Measurements from ENCODE around the gene PLEKHA3.
A peak's percentile ranks its signal among the peaks of the same experiment; 100 is the strongest.

Gene PLEKHA3

DNA sequence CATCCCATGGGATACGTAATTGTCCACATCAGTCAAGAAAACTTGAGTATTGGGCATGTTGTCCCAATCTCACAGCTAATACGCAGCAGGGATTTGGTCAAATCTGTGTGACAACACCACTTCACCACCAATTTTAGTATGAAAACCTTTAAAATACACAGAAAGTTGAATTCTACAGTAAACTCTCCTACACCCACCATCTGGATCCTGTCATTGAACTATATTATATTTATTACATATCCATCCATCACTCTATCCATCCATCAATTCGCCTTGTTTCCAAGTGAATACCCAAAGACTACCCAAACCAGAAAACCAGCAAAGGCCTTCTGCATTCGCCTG lies 1.0 kb upstream of the PLEKHA3 start:
- TF ChIP-seq, protein P1, sequence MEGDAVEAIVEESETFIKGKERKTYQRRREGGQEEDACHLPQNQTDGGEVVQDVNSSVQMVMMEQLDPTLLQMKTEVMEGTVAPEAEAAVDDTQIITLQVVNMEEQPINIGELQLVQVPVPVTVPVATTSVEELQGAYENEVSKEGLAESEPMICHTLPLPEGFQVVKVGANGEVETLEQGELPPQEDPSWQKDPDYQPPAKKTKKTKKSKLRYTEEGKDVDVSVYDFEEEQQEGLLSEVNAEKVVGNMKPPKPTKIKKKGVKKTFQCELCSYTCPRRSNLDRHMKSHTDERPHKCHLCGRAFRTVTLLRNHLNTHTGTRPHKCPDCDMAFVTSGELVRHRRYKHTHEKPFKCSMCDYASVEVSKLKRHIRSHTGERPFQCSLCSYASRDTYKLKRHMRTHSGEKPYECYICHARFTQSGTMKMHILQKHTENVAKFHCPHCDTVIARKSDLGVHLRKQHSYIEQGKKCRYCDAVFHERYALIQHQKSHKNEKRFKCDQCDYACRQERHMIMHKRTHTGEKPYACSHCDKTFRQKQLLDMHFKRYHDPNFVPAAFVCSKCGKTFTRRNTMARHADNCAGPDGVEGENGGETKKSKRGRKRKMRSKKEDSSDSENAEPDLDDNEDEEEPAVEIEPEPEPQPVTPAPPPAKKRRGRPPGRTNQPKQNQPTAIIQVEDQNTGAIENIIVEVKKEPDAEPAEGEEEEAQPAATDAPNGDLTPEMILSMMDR (IDR thresholded peaks at IDR 0.05; ENCODE audit: low read depth, low read length), result no peak
- peak overlapping the region; percentile 85 for H3K4me3 ChIP-seq (ENCODE audit: low read depth, low read length)

DNA sequence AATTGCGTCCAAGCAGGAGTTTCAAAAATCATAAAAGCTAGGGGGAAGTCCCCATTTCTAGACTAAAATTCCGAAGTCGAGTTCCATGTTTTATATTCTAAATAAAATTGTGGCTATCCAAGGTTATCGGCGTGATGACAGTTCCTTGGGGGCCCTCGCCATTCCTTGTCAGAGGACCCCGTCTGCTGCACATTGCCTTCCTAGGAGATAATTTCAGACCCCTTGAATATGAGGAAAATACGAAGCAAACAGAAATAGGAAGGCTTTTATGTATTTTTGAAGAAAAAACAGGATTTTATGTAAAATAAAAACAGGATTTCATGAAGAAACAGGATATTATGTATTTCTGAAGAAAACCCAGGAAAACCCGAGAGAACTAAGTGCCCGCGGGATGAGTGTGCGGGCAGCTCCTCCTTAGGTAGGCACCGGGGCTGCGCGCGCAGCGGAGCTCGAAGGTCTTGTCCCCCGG lies 465 bp upstream of the PLEKHA3 start:
- TF ChIP-seq, protein P1 (IDR thresholded peaks at IDR 0.05; ENCODE audit: low read depth, low read length), result no peak
- H3K4me3 ChIP-seq (ENCODE audit: low read depth, low read length), result peak overlapping the region; percentile 44

DNA sequence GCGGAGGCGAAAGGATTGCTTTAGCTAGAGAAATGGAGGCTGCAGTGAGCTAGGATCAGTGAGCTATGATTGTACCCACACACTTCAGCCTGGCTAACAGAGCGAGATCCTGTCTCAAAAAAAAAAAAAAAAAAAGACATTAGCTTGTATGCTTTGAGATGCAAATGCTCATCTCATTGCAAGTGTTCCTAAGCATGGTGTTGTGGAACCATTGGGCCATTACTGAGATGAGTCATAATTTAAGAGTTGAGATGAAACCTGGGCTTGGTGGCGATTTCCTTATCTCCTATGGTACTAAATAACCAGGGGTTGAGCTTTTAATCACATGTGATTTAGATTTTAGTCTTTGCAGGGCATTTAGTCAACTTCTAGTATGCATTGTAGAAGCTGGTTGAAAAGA lies 2.2 kb downstream of the PLEKHA3 start:
- TF ChIP-seq, protein P1 (IDR thresholded peaks at IDR 0.05; ENCODE audit: low read depth, low read length), result no peak
- H3K4me3 ChIP-seq (ENCODE audit: low read depth, low read length), result no peak overlapping the region

DNA sequence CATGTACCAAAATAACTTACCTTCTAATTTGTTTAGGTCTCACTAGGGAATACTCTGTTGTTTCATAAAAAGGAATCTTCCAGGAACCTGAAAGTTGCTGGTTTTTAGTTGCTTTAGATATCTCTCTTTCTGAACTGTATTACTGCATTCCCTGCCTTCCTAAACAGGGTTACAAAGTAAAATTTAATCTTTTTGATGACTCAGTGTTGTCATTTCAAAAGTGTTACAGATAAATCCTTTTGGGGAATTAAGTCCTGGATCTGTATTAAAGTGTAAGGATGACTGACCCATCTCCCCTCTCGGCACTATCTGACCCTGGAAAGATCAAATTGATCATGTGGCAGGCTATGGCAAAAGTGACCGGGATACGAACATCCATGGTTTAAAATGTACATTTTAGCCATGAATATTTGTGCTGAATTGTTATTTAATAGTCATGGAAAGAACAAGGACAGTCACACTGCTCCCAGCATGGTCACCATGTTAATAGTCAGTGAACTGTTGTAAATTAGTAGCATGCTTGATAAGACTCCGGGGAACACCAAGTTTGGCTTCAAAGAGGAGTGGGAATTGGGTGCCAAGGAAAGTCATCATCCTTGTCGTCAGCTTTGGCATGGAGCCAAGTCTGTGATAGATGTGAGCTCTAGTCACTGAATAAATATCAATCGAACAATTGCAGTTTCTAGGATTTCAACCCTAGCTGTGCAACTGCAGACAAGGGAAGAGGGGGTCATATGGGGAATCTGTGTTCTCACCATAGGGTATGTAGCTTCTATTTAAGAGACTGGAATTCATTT lies 4.2 kb downstream of the PLEKHA3 start:
- TF ChIP-seq, protein P1 (IDR thresholded peaks at IDR 0.05; ENCODE audit: low read depth, low read length), result no peak
- no peak overlapping the region for H3K4me3 ChIP-seq (ENCODE audit: low read depth, low read length)

DNA sequence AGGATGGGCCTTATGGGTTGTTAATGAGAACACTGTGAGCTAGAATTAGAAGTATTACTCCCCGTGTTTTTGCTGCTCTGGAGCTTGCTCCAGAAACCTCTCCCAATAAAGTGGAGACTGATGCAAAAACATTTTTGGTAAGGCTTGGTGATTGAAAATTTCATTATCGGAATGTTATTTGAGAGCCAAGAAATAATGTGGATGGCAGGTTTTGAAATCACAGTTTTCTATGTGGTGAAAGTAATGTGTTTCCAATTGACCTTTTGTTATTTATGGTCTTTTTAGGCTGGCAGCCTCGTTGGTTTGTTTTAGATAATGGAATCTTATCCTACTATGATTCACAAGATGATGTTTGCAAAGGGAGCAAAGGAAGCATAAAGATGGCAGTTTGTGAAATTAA lies 5.1 kb downstream of the PLEKHA3 start:
- TF ChIP-seq, protein P1 (IDR thresholded peaks at IDR 0.05; ENCODE audit: low read depth, low read length), result no peak
- H3K4me3 ChIP-seq (ENCODE audit: low read depth, low read length), result no peak overlapping the region

DNA sequence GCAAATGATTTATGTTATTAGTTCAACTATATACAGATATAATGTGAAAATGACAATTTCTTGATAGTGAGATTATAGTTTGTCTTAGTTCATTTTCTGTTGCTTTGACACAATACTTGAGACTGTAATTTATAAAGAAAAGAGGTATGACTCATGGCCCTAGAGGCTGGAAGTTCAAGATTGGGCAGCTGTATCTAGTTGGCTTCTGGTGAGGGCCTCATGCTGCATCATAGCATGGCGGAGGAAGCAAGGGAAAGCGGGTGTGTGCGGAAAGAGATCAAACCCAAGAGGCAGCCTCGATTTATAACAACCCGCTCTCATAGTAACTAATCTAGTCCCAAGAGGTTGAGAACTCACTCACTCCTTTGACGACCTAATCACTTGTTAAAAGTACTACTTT lies 11.4 kb downstream of the PLEKHA3 start:
- TF ChIP-seq, protein P1 (IDR thresholded peaks at IDR 0.05; ENCODE audit: low read depth, low read length), result no peak
- no peak overlapping the region for H3K4me3 ChIP-seq (ENCODE audit: low read depth, low read length)

DNA sequence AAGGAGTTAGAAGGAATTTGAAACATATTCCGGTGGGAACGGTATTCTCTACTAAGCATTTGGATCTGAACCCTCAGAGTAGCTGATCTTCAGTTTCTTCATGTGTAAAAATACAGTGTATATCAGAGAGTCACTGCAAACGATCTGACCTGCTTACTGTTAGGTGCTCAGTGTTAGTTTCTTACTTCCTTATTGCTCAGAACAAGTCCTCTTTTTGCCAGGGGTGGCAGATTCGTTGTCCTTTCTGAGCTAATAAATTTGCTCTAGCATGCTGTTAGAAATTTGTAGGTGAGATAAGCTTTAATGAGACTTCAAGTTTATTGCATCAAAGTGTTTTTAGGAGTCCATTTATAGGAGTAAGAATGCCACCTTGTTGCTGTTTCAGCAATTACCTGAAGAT lies 15.8 kb downstream of the PLEKHA3 start:
- TF ChIP-seq, protein P1 (IDR thresholded peaks at IDR 0.05; ENCODE audit: low read depth, low read length), result no peak
- no peak overlapping the region for H3K4me3 ChIP-seq (ENCODE audit: low read depth, low read length)
